ENCODE results near the gene FOXP1.

DNA sequence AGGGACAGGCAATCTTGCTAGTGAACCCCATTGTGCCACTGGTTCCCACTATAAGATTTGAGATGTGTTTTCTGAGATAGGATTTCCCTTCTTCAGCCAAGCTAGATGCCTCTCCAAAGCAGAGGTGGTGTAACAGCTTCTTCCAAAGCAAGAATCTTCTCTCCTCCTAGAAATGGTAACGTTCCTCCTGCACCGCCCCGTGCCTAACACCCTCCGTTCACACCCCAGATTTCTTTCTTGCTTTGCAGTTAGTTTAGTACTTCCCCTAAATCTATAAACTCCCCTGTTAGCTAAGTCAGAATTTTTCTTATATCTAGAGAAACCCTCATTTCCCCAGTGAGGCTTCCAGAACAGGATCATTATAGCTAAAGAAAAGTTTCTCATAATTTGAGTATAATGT, 653.5 kb downstream of the FOXP1 start:
- TF ChIP-seq, protein P1, sequence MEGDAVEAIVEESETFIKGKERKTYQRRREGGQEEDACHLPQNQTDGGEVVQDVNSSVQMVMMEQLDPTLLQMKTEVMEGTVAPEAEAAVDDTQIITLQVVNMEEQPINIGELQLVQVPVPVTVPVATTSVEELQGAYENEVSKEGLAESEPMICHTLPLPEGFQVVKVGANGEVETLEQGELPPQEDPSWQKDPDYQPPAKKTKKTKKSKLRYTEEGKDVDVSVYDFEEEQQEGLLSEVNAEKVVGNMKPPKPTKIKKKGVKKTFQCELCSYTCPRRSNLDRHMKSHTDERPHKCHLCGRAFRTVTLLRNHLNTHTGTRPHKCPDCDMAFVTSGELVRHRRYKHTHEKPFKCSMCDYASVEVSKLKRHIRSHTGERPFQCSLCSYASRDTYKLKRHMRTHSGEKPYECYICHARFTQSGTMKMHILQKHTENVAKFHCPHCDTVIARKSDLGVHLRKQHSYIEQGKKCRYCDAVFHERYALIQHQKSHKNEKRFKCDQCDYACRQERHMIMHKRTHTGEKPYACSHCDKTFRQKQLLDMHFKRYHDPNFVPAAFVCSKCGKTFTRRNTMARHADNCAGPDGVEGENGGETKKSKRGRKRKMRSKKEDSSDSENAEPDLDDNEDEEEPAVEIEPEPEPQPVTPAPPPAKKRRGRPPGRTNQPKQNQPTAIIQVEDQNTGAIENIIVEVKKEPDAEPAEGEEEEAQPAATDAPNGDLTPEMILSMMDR (conservative IDR thresholded peaks at IDR 0.05 in 1 of 2, IDR thresholded peaks at IDR 0.05 in 1 of 2; ENCODE audit: extremely low read depth in 1 of 2, insufficient read depth in 1 of 2, low read depth in 1 of 2, low read length in 2 of 2) = no peak
- TF ChIP-seq EZH2 (IDR thresholded peaks at IDR 0.05; ENCODE audit: borderline replicate concordance, low read length) = no peak

Data from mammary epithelial cell (primary cell).